NCI-H1417 (cell line): ENCODE data around the gene DENND1B.
"Not testable (repeated sequence)": the region's sequence is repeated elsewhere in the genome, so short reads cannot be mapped to it uniquely, and the experiment has no call there.

Experiments
- DNase-seq, 3 experiments: peaks; one replicate each; lab custom pipeline; 2025; lab: John Stamatoyannopoulos, UW

The DENND1B gene

DNA sequence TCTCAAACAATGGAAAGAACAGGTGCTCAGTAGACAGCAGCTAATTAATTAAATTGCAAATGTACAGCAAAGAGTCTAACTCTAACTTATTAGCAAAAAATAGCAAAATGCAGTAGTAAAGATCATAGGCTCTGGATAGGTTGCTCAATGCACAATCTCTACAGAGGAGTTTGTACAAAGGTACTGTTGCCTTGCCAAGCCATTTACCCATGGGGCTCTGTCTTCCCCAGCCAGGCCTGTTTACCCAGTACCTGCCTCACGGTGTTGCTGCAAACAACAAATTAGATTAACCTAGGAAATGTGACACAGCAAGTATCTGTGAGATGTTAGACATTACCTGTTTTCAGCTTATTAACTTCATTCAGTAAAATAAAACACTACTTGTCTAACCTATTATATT lies 222.0 kb downstream of the DENND1B start:
- no peak for DNase-seq

DNA sequence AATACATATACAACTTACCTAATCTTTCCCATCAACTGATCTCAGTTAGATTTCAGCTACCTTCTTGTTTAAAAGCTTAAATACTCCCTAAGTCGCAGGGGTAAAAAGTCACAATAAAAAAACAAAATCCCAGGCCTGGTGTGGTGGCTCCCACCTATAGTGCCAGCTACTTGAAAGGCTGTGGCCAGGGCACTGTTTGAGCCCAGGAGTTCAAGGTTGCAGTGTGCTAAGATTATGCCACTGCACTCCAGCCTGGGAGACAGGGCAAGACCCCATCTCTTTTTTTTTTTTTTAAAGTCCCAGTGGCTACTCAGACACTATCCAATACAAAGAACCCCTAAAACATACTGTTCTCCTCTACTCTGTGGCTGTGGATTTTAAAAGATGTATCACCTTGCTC lies 228.3 kb downstream of the DENND1B start:
- no peak for DNase-seq

DNA sequence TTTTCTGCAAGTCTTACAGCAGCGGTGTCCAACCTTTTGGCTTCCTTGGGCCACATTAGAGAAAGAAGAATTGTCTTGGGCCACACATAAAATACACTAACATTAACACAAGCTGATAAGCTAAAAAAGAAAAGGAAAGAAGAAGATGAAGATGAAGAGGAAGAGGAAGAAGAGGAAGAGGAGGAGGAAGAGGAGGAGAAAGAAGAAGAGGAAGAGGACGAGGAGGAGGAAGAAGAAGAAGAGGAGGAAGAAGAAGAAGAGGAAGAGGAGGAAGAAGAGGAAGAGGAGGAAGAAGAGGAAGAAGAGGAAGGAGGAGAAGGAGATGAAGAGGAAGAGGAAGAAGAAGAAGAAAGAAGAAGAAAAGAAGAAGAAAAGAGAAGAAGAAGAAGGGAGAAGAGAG lies 230.7 kb downstream of the DENND1B start:
- no peak for DNase-seq

DNA sequence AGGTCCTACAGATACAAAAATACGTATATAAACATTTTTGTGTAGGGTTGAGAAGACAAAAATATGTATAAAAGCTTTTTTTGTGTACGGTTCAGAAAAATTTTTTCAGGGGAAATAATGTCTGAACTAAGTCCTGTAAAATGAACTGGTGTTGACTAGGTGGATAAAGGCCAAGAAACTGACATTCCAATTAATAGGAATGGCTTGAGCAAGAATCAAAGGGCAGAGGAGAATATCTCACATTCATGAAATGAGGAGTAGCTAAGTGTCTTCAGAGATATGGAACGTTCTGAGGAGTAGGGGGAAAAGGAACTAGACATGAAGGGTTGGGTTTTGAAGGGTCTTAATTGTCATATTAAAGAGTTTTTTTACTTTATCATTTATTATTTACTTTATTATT lies 231.2 kb downstream of the DENND1B start:
- DNase-seq, result no peak

DNA sequence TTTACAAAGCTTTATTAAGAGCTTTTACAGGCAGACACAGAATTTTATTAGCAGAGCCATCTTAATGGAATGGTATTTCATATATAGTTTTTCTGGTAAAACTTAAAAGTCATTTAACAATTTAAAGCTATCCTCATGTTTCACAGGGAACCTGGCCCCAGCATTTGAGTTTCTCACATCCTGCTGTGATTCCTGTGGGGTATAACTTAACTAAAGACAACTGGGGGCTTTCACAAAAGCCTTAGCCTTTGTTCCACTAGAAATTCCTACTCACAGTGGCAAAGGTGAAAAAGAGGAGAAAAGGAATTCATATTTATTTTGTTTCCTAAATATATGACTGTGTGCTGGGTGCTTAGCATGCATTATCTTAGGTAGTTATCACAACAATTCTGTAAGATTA lies 233.9 kb downstream of the DENND1B start:
- no peak for DNase-seq

DNA sequence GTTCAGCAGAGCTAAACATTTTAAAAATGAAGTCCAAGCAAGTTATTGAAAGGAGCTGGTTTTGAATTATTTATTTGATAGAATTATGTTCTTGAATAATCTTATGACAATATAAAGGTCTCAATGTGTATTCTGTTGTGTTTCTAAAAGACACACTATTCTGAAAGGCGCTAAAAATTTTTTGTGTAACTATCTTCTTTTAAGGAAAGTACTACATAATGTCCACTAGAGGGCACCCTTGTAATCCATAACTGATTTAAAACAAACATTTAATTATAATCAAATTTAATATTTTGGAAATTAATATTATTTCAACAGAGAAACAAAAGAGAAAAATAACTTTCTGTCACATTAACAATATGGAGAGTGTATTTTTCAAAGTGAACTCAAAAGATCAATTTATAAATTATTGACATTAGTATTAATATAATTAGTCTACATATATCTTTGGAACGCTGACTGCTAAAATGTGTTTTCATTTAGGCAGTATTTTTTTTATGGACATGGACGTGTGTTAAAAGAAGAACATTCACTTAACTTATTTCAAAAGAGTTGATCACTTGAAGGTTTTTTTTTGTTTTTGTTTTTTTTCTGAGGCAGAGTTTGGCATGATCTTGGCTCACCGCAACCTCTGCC lies 248.4 kb downstream of the DENND1B start:
- DNase-seq, result peak in 2 of 3 experiments; percentile 33 to 60

DNA sequence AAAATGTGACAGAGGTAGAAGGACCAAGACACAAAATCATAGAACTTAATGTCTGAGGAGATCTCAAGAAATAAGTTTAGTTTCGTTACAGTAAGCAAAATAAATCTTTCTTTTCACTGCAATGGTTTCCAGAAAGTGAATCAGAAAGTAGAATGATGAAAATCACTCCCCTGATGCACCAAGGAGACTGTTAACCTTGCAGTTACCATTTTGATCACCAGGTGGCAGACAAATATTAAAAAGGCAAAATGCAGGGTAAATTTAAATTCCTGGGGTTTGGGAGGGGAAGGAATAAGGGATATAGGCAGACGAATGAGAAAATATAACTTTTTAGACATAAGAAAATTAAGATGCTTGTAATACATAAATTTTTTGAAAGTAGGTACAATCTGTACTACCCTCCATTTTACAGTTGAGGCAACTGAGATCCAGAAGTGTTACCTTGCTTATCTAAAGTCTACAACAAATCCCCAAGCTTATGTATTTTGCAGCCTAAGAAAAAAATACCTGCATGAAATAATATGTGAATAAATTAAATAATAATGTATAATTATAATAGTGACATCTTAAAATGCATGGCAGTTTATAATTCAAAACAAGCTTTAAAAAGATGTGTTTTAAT lies 254.1 kb downstream of the DENND1B start:
- peak in 2 of 3 experiments; percentile 25 to 72 for DNase-seq

DNA sequence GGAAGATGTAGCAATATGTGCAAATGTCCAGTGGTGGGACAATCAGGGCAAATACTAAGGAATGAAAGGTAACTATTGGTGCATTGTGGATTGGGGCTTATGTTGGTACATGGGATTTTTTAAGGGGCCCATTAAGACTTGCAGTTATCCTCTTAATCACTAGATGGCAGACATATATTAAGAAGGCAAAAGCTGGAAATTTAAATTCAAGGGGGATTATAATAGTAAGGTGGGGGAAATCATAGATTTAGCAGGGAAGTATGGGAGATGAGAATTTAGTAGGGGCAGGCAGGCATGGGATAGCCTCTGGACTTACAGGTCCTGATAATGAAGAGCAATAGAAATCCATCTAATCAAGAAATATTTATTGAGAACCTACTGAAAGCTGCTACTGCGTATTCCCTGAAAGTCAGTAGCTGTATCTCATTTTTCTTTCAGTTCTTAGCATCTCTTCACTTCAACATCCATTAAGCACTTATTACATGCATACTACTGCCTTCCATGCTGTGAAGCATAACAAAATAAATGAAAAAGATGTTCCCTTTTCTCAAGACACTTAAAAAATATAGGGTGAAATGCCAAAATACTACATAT lies 255.4 kb downstream of the DENND1B start:
- DNase-seq, result peak in 1 of 3 experiments; percentile 41

DNA sequence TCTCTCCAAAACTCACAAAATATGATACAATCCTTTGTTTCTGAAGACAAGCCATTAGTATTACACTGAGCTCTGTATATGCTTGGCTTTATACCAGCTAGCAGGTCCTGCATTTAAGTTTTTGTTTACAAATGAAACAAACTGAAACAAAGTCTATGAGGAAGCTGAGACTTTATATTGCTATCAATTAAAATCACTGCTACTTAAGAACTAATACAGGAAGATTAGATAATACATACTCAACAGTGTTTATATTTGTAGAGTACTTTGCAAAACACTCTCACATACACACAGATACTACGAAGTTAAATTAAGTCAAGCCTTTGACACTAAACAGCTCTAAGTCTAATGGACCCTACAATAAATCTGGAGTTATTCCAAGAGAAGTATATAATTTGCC lies 259.9 kb downstream of the DENND1B start:
- no peak for DNase-seq

DNA sequence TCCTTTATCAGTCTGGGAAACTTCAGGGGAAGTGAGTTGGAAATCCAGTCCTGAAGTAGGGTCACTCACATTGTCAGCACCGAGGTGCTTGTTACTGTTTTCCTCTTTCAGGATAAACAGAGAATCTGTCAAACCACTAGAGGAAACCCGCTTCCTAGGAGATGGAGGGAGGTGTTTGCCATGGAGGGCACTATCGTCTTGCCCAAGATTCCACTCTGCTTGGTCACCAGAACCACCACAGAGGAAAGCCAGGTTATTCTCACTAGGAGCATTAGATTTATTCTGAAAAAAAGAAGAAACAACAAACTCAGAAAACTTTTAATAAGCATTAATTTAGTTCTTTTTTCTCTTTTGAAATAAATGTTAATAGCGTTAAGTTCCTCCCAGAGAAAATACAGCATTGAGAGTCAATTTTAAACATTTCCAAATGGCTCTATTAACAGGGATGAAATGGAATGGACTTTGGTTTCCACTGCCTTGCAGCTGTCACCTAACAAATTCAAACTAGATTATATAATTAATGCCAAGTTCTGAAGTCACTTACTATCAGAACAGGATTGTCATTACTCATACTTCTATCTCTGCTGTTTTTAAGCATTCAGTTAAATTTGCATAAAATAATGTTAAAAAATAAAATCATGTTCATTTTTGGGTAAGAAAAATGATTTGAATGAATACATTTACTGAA lies 264.4 kb downstream of the DENND1B start:
- no peak for DNase-seq

DNA sequence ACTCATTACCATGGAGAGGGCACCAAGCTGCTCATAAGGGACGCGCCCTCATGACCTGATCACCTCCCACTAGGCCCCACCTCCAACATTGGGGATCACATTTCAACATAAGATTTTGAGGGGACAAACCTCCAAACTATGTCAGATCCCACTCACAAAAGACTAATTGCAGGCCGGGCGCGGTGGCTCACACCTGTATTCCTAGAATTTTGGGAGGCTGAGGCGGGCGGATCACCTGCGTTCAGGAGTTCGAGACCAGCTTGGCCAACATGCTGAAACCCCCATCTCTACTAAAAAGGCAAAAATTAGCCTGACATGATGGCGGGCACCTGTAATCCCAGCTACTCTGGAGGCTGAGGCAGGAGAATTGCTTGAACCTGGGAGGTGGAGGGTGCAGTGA lies 278.6 kb downstream of the DENND1B start:
- DNase-seq, result no peak

DNA sequence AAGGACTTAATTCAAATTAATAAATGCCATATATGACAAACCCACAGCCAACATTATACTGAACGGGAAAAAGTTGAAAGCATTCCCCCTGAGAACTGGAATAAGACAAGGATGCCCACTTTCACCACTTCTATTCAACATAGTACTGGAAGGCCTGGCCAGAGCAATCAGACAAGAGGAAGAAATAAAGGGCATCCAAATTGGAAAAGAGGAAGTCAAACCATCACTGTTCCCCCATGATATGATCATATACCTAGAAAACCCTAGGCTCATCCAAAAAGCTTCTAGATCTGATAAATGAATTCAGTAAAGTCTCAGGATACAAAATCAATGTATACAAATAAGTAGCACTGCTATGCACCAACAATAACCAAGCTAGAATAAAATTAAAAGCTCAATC lies 283.8 kb downstream of the DENND1B start:
- not testable (repeated sequence) for DNase-seq

DNA sequence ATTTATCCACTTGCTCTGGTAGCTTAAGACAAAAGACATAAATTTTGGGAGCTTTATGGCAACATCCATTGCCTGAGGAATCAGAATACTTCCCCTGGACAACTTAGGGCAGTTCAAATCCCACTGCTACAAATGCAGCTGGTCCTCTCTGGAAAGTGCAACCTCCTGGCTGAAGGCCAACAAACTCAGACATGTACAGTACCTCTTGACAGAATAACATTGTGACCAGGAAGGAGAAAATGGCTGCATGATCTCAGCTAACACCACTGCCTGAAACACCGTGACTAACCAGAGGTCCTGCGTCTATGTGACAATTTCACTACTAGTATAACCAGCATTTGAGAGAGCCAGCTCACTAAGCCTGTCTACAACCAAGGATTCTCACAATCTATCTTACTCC lies 288.3 kb downstream of the DENND1B start:
- DNase-seq, result peak in 2 of 3 experiments; percentile 47 to 71

DNA sequence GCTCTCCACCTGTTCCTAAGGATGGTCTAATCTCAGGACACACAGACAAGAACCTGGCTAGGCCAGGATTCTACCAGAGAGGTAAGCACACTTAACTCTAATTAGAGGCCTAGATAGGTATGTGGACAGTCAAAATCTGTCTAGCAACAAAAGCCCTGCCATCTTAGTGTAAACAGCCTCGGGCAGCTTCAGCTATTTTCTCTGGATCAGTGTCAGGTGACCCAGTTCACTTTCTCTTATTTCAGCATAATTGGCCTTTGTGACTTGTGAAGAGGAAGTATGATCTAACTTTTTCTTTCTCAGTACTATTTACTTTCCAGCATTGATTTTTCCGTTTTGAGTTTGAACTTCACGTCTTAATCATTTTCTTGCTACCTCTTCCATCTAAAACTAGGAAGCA lies 289.5 kb downstream of the DENND1B start:
- peak in 2 of 3 experiments; percentile 45 to 79 for DNase-seq

DNA sequence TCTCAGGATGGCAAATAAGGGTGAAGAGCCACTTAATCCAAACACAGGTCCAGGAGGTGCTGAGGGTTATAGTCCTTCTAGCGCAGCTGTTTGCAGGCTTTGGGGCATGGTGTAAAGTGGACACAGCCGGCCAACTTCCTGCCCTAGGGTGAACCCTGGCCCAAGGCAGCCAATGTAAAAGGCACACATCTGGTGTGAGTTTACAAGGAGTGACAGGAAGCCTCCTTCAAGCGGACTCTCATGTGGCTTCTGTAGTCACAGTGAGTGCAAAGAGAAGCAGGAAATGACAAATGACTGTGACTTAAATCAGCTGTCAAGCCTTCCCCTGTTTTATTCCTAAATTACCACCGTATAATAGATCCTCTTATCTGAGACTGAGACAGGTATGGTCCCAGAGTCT lies 294.2 kb downstream of the DENND1B start:
- DNase-seq, result peak in 2 of 3 experiments; percentile 9 to 47

DNA sequence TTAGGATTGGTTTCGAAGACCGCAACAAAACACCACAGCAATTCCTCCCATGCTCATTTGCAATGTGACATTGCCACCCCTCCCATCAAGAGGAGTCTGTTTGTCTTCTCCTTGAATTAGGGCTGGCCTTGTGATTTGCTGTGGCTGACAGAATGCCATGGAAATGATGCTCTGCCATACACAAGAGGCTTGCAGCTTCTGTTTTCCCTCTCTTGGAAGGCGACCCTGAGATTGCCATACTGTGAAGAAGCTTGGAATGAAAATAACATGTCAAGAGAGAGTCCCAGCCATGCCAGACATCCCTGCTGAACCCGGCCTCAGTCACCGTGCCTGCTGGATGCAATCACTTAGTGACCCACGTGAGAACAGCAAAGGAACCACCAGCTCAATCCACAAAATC lies 294.8 kb downstream of the DENND1B start:
- no peak for DNase-seq

DNA sequence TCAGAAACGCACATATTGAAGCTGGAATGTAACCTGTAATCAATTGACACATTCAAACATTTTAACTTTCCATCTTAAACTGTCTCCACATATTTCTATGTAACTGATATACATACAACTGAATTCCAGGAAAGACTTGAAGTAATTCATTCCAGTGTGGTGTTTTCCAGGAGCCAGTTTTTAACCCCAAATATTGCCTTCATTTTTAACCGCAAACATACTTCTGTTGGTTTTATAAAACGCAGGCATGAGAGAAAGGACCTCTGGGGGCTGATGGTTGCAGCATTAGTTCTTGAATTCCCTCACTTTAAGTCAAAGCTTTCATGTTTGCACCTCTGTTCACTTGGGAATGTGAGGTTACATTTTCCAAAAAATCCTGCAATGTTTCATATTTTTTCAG lies 303.1 kb downstream of the DENND1B start:
- DNase-seq, result no peak

DNA sequence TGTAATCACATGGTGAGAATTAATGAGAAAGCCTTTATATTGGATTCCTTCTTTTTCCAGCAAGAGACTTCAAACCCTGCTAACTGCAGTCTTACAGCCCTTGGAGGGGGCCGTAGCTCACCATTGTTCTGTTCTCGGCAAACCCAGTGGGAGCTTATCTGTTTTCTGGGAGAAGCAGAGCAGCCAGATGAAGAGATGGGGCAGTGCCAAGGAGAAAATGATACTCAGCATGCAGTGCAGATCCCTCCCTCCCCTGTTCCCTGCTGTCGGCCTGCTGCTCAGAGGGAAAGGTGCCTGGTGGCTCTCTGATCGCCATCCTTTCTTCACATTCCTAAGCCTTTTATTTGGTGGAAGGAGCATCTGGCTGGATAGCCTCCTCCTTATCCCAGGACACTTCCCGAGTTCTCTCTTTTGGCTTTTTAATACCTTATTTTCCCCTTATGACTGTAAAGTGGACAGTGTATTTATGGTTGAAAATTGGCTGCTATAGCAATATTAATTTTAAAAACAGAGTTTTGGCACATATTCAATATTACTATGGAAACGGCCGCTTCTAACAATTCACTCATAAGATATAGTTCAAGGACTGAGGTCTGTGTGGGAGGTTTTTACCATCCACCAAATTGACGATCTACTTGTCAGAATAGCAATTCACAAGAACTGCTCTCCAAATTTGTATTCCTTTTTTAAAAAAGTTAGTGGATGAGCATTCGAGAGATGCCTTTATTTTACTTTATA lies 303.9 kb downstream of the DENND1B start:
- DNase-seq, result no peak

DNA sequence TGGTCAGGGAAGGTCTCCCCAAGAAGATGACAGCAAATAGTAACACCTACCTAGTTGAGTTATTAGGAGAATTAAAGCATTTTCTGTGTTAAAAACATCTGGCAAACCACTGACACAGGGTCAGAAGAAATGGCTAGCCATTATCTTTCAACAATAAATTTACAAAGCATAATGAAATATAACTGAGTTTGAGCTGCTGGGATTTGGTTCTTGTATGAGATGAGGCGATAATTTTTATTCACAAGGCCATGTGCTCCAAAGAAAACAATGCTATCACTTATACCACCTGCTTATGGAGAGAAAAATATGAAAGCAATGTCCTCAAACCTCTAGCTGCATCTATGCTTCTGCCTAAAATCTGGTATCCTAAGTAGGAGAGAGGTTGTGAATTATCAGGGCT lies 304.9 kb downstream of the DENND1B start:
- DNase-seq, result no peak

DNA sequence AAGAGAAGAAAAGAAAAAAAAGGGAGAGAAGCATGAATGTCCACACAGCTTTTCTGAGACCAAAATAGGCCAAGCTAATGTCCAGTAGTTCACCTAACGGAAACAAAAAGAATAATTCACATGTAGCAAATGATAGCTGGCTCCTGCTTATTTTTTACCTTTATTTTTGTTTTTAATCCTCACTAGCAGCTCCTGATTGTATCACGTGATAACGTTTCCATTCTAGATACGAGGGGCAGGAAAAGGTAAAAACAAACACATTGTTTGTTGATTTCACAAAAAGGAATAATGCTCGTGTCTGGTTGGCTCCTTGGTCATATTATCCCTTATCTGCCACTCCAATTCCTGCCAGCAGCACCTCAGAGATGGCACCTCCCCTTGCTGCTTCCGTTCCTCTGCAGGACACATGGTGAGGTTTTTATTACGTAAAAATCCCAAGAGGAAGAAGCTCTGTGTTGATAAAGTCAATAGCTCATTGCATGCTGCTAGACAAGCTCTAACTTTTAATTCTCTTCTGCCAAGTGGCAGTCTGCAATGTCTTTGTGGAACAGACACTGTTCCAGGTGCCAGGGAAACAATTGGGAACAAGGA lies 305.6 kb downstream of the DENND1B start:
- DNase-seq, result no peak

DNA sequence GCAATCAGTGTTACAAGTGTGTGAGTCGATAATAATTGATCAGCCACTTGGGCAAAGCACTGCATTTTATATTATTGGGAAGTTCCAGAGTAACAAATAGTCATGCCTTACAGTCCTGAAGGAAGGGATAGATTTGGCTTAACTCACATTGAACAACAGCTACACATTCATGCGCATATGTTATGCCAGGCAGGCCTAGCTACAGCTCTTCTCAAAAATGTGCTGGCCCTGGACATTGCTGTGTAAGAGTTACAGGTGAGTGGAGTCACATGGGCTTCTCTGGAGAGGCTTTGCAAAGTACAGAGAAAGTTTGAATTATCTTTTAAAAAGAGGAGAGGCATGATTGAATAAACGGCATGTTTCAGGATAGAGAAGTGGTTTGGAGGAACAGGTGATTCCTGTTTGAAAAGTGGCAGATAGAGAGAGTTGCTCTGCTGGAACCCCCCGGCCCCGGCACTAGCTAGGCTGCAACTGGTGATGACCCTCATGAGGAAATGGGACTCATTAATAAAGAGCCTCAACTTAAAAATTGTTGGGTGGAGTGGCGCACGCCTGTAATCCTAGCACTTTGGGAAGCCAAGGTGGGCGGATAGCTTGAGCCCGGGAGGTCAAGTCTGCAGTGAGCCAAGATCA lies 306.6 kb downstream of the DENND1B start:
- no peak for DNase-seq
